ENCODE measurements around the gene USP20.
"Not testable (repeated sequence)": the region's sequence is repeated elsewhere in the genome, so short reads cannot be mapped to it uniquely, and the experiment has no call there.

The USP20 gene

DNA sequence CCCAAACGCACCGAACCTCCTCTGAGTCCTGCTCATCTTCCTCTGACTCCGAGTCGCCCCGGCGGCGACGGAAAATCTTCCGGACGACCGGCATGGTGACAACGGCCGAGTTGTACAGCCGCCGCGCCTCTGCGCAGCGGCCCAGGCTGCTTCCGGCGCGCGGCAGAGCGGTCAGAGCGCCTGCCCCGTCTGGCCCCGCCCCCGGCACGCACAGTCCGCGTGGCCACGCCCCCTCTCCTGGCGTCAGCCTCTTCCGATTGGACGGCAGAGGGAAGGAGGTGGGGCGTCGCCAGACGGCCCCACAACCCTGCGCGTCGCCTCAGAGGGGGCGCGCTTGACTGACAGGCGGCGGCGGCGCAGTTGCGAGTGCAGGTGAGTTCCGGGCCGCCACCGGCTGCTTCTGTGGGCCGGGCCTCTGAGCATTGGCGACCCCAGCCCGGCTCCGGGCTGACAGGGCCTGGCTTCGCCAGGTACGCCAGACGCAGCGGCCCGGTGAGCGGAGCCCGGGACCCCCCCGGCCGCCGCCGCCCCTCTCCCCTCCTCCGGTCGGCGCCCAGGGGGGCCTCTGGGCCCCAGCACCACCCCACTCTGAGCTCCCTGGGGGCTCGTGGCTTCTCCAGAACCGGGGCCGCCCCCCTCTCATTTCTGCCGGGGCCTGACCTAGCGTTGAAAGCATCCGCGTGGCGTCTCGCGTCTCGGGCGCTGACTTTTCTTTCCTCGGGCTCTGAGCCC, at the start of gene USP20, which contains the start of gene C9orf78:
USP20 (plus strand) TSS at position 331 of the 732 bp plus-strand sequence. CDS start 17,098 bp downstream, outside the sequence.
C9orf78 (minus strand) TSS at position 148 of the 732 bp plus-strand sequence; CDS start at position 94, 54 bp downstream.
- peak; percentile 75 for DNase-seq
- in situ Hi-C loops (cut with HindIII; ENCODE audit: low pct_ligation_motif_present, low sequenced_read_pairs) = no loop called here
- peak within 1 kb of the TSS; percentile 96 for H3K4me3 ChIP-seq (ENCODE audit: low read depth, low read length)
- TF ChIP-seq, protein P1, sequence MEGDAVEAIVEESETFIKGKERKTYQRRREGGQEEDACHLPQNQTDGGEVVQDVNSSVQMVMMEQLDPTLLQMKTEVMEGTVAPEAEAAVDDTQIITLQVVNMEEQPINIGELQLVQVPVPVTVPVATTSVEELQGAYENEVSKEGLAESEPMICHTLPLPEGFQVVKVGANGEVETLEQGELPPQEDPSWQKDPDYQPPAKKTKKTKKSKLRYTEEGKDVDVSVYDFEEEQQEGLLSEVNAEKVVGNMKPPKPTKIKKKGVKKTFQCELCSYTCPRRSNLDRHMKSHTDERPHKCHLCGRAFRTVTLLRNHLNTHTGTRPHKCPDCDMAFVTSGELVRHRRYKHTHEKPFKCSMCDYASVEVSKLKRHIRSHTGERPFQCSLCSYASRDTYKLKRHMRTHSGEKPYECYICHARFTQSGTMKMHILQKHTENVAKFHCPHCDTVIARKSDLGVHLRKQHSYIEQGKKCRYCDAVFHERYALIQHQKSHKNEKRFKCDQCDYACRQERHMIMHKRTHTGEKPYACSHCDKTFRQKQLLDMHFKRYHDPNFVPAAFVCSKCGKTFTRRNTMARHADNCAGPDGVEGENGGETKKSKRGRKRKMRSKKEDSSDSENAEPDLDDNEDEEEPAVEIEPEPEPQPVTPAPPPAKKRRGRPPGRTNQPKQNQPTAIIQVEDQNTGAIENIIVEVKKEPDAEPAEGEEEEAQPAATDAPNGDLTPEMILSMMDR (IDR thresholded peaks at IDR 0.05; ENCODE audit: low read depth, low read length, missing control alignments) = no peak
- peak within 1 kb of the TSS; percentile 62 for H3K27ac ChIP-seq
- H3K27me3 ChIP-seq (replicated peaks) = no peaks in the 10 kb centered on the region
- peaks cover 21% of the 10 kb centered on the region for H3K36me3 ChIP-seq (replicated peaks)

DNA sequence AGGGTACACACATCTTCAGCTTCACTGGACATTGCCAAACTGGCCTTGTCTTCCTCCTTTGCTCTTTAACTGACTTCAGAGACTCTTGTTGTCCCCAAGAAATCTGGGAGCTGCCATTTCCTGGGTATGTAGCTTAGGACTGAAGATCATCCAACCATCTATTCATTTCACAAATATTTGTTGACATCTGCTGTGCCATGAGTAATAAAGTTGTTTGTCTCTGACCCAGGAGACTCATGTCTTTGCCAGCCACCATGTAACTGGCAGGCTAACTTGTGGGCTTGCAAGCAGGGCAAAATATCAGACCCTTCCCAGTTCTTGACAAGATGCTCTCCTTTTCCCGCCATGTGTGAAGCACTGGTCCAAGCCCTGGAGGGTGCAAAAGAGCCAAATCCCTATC, 49.4 kb upstream of the USP20 start:
- no peaks in the 10 kb centered on the region for H3K36me3 ChIP-seq (replicated peaks)
- in situ Hi-C loops (cut with HindIII; ENCODE audit: low pct_ligation_motif_present, low sequenced_read_pairs) = no loop called here
- H3K27ac ChIP-seq = no peak overlapping the region
- no peak overlapping the region for H3K4me3 ChIP-seq (ENCODE audit: low read depth, low read length)
- no peak for DNase-seq
- no peaks in the 10 kb centered on the region for H3K27me3 ChIP-seq (replicated peaks)
- TF ChIP-seq, protein P1 (IDR thresholded peaks at IDR 0.05; ENCODE audit: low read depth, low read length, missing control alignments) = no peak

DNA sequence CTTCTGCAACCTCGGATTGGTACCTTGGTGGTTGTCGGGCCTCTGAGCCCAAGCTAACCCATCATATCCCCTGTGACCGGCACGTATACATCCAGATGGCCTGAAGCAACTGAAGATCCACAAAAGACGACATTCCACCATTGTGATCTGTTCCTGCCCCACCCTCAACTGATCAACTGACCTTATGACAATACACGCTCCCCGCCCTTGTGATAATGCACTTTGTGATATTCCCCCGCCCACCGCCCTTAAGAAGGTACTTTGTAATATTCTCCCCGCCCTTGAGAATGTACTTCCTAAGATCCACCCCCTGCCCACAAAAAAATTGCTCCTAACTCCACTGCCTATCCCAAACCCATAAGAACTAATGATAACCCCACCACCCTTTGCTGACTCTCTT, 48.8 kb upstream of the USP20 start:
- in situ Hi-C loops (cut with HindIII; ENCODE audit: low pct_ligation_motif_present, low sequenced_read_pairs) = no loop called here
- Histone ChIP-seq H3K27me3 (replicated peaks) (no peaks in the 10 kb centered on the region), H3K27ac (no peak overlapping the region), H3K36me3 (replicated peaks) (no peaks in the 10 kb centered on the region), H3K4me3 (ENCODE audit: low read depth, low read length) (no peak overlapping the region)
- no peak for DNase-seq
- TF ChIP-seq, protein P1 (IDR thresholded peaks at IDR 0.05; ENCODE audit: low read depth, low read length, missing control alignments) = no peak

DNA sequence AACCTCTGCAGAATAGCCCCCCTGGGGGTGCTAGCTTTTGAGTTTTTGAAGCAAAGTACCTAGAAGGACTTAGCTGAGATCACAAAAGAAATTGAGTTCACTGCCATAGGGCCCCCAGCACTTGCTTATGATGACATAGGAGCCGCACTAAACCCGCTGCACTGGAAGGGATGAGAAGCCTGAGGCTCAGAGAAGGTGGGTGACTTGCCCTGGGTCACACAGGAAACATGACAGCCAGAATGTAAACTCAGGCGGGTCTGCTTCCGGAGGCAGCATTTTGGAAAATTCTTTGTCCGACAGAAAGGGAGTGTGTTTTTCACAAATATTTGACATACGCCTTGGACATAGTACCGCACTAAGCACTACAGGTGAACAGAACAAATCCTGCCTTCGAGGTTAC, 40.7 kb upstream of the USP20 start:
- Histone ChIP-seq H3K27ac (no peak overlapping the region), H3K4me3 (ENCODE audit: low read depth, low read length) (no peak overlapping the region), H3K27me3 (replicated peaks) (peaks cover 7% of the 10 kb centered on the region), H3K36me3 (replicated peaks) (no peaks in the 10 kb centered on the region)
- TF ChIP-seq, protein P1 (IDR thresholded peaks at IDR 0.05; ENCODE audit: low read depth, low read length, missing control alignments) = no peak
- no peak for DNase-seq
- in situ Hi-C loops (cut with HindIII; ENCODE audit: low pct_ligation_motif_present, low sequenced_read_pairs) = no loop called here

DNA sequence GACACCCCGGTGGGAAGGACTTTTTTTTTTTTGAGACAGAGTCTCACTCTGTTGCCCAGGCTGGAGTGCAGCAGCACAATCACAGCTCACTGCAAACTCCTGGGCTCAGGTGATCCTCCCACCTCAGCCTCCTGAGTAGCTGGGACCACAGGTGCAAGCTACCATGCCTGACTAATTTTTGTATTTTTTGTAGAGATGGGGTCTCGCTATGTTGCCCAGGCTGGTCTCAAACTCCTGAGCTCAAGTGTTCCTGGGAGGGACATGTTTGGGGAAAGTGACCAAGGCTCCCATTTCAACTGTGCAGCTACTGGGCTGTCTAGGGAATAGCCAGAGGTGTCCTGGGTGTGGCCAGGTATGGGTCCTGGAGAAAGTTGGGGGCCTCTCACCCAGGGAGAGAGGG, 39.2 kb upstream of the USP20 start:
- H3K4me3 ChIP-seq (ENCODE audit: low read depth, low read length); in situ Hi-C loops (cut with HindIII; ENCODE audit: low pct_ligation_motif_present, low sequenced_read_pairs); H3K27ac ChIP-seq; H3K36me3 ChIP-seq (replicated peaks); H3K27me3 ChIP-seq (replicated peaks); DNase-seq: not testable (repeated sequence)

DNA sequence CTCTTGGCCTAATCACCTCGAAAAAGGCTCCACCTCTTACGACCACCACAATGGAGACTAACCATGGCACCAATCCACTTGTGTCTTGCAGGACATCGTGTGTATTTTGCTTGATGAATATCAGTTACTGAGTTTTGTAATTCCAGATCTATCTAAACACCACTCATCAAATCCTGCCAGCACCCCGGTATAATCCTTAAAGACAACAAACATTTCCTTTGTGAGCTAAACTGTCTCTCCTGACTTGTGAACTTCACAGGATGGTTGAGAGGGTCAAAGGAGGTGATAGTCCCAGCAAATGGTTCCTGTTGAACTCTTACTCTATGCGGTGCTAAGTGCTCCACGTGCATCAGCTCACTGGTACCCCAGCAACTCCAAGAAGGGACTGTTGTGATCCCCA, 36.3 kb upstream of the USP20 start:
- Histone ChIP-seq H3K36me3 (replicated peaks) (no peaks in the 10 kb centered on the region), H3K27ac (no peak overlapping the region), H3K27me3 (replicated peaks) (peaks cover 7% of the 10 kb centered on the region), H3K4me3 (ENCODE audit: low read depth, low read length) (no peak overlapping the region)
- TF ChIP-seq, protein P1 (IDR thresholded peaks at IDR 0.05; ENCODE audit: low read depth, low read length, missing control alignments) = no peak
- no peak for DNase-seq
- in situ Hi-C loops (cut with HindIII; ENCODE audit: low pct_ligation_motif_present, low sequenced_read_pairs) = no loop called here

Data from brain microvascular endothelial cell (primary cell).